Endothelial cell of umbilical vein (primary cell): ENCODE measurements around the gene RYR1. TPM values are rescaled to one million over a fixed set of nuclear protein-coding genes. Genes with fewer than 3 reads are reported as not detected.

Experiments used
- BruUV-seq: library from RNA; stranded (reverse); fragments of 400-500 nt; replicated peaks from 2 replicates; lab custom pipeline; 2021; lab: Mats Ljungman, UMichigan
- CTCF ChIA-PET: fragments of 300-600, 350-600 bp; sonication (Branson Sonifier 250); formaldehyde crosslinking; loops from one replicate; lab custom pipeline; 2021; ENCODE audit warnings: antibody characterized with exemption, inconsistent platforms; lab: Charles Lee
- POLR2A ChIA-PET: fragments of 300-600, 350-600 bp; sonication (Branson Sonifier 250); formaldehyde crosslinking; loops from one replicate; lab custom pipeline; 2021; ENCODE audit warnings: antibody characterized with exemption, inconsistent platforms; lab: Charles Lee
- DNase-seq: peaks from one replicate; pipeline ENCODE4 v3.0.0-alpha.2; 2011; ENCODE audit warnings: low read depth, low spot score
- FAIRE-seq: peaks from 2 replicates; lab custom pipeline; 2011; peaks lifted over from hg19 to GRCh38; lab: Jason Lieb, UNC
- H2AFZ ChIP-seq: 2 replicates; pipeline ENCODE4 v1.6.0; 2012; ENCODE audit warnings: low read depth, low read length, control low read depth, inconsistent platforms
- H3K27ac ChIP-seq: 2 replicates; pipeline ENCODE4 v1.5.1; 2011; ENCODE audit warnings: low read depth, mild to moderate bottlenecking, control low read depth, low read length, moderate library complexity; ENCODE audit not compliant: insufficient read depth
- H3K27me3 ChIP-seq, 2 experiments: 2 replicates each; pipeline versions ENCODE4 v1.6.0 to v1.6.1; 2011; ENCODE audit warnings: low read length in 2 of 2, mixed read lengths in 1 of 2; ENCODE audit not compliant: control insufficient read depth in 2 of 2, insufficient read depth in 2 of 2
- H3K36me3 ChIP-seq, 2 experiments: 2 replicates in 1 of 2; 3 replicates in 1 of 2; pipeline ENCODE4 v1.5.1; 2011; ENCODE audit warnings: low read length in 2 of 2, mild to moderate bottlenecking in 1 of 2, moderate library complexity in 1 of 2; ENCODE audit not compliant: control insufficient read depth in 2 of 2, insufficient read depth in 2 of 2; ENCODE audit errors: extremely low read depth in 1 of 2
- H3K4me1 ChIP-seq: 3 replicates; pipeline ENCODE4 v1.5.1; 2011; ENCODE audit warnings: mild to moderate bottlenecking, low read length; ENCODE audit not compliant: control insufficient read depth, insufficient read depth; ENCODE audit errors: extremely low read depth
- H3K4me2 ChIP-seq: 2 replicates; pipeline ENCODE4 v1.6.1; 2011; ENCODE audit warnings: low read length, control low read depth, mixed read lengths; ENCODE audit not compliant: insufficient read depth
- H3K4me3 ChIP-seq, 3 experiments: fragments of 200-600 bp in 1 of 3; sonication (generic), shearing (Covaris generic) in 1 of 3; replicated peaks in 1 of 3; 2 replicates each; pipeline ENCODE4 v1.5.1; 2011 to 2016; ENCODE audit warnings: control low read depth in 3 of 3, low read length in 3 of 3, mild to moderate bottlenecking in 2 of 3, inconsistent platforms in 1 of 3, low read depth in 1 of 3, moderate library complexity in 1 of 3; ENCODE audit not compliant: insufficient read depth in 1 of 3
- H3K79me2 ChIP-seq: 2 replicates; pipeline ENCODE4 v1.6.0; 2012; ENCODE audit warnings: low read length, inconsistent platforms; ENCODE audit not compliant: control insufficient read depth, insufficient read depth
- H3K9ac ChIP-seq: replicated peaks from 2 replicates; pipeline ENCODE3; 2011; ENCODE audit warnings: low read length, control low read depth; ENCODE audit not compliant: insufficient read depth; ENCODE audit errors: extremely low read depth
- H3K9me1 ChIP-seq: replicated peaks from 3 replicates; pipeline ENCODE4 v1.6.0; 2011; ENCODE audit warnings: mild to moderate bottlenecking, low read length; ENCODE audit not compliant: control insufficient read depth, insufficient read depth; ENCODE audit errors: extremely low read depth
- H3K9me3 ChIP-seq: replicated peaks from 2 replicates; pipeline ENCODE4 v1.5.1; 2012; ENCODE audit warnings: low read length, inconsistent platforms; ENCODE audit not compliant: control insufficient read depth, insufficient read depth
- H4K20me1 ChIP-seq: replicated peaks from 2 replicates; pipeline ENCODE3; 2011; ENCODE audit warnings: mild to moderate bottlenecking, low read length; ENCODE audit not compliant: control insufficient read depth, insufficient read depth; ENCODE audit errors: extremely low read depth
- CTCF ChIP-seq, 2 donors: IDR thresholded peaks; 1 replicate in 1 of 2; 2 replicates in 1 of 2; pipeline ENCODE4 v1.5.1; 2011; ENCODE audit warnings: low read length in 2 of 2, mild to moderate bottlenecking in 2 of 2, moderate library complexity in 2 of 2, control low read depth in 1 of 2, inconsistent platforms in 1 of 2, low read depth in 1 of 2; ENCODE audit not compliant: insufficient read depth in 1 of 2; ENCODE audit errors: extremely low read depth in 1 of 2
- GATA2 ChIP-seq: IDR thresholded peaks from 2 replicates; pipeline ENCODE4 v1.7.0; 2011; ENCODE audit warnings: low read depth, mild to moderate bottlenecking, moderate library complexity, mixed read lengths, low read length; ENCODE audit not compliant: insufficient read length, insufficient read depth
- JUN ChIP-seq: IDR thresholded peaks from 2 replicates; pipeline ENCODE4 v1.6.1; 2011; ENCODE audit warnings: borderline replicate concordance, low read depth; ENCODE audit not compliant: insufficient read length, insufficient read depth
- MYC ChIP-seq: IDR thresholded peaks from one replicate; pipeline ENCODE4 v1.6.1; 2011; ENCODE audit warnings: mild to moderate bottlenecking, low read depth, low read length
- POLR2AphosphoS5 ChIP-seq: IDR thresholded peaks from 2 replicates; pipeline ENCODE4 v1.6.1; 2012; ENCODE audit warnings: low read depth, mild to moderate bottlenecking, control low read depth, low read length, moderate library complexity; ENCODE audit not compliant: insufficient read depth
- dilution Hi-C: fragments of 300-500 bp; cut with MboI; formaldehyde crosslinking; loops from one replicate; pipeline ENCODE4 v1.15.0; 2019; ENCODE audit warnings: low sequenced_read_pairs; ENCODE audit not compliant: extremely low pct_ligation_motif_present
- intact Hi-C: fragments of 100-400 bp; cut with micrococcal nuclease; formaldehyde crosslinking; loops from one replicate; pipeline ENCODE4 v1.10.0; 2022
- polyA plus RNA-seq, 4 experiments: library from polyadenylated mRNA; depleted of rRNA in 3 of 4; stranded (reverse) in 3 of 4; unstranded in 1 of 4; fragments of >200 nt; gene quantifications; 2 replicates each; pipeline versions ENCODE4 v1.2.1 to v1.2.3, GENCODE V29; 2011 to 2012; ENCODE audit warnings: missing spikeins in 1 of 4
- total RNA-seq: library from RNA; stranded (reverse); gene quantifications from 2 replicates; pipeline ENCODE4 v1.2.3, GENCODE V29; 2021
- TF ChIP-seq, protein P1 (sequence below): IDR thresholded peaks from 2 replicates; pipeline ENCODE4 v1.6.1; 2011; ENCODE audit not compliant: insufficient read depth, insufficient read length

RYR1 gene
- total and polyA plus RNA-seq, 2 donors (not counting 3 experiments of a cell fraction or from before 2014, with no cell fraction given) = under 0.01 to 0.02 TPM

GRCh38 chr19:38400361-38400760 is 33.1 kb upstream of the RYR1 start:
- dilution Hi-C loops = no loop called here
- CTCF ChIA-PET = no interaction called here
- intact Hi-C loops = loop anchor here (5.0 to 10.0 kb wide), 2 partner anchors 158 to 304 kb away; no protein-coding TSS in a partner anchor
- no peaks in the 10 kb centered on the region for H3K27me3 ChIP-seq
- H4K20me1 ChIP-seq = no peaks in the 10 kb centered on the region
- DNase-seq (no peak), FAIRE-seq (no peak)
- H3K9ac ChIP-seq = no peak overlapping the region
- H3K27ac ChIP-seq = no peak overlapping the region
- no peak overlapping the region for H3K4me3 ChIP-seq
- H2AFZ ChIP-seq = no peak overlapping the region
- no peaks in the 10 kb centered on the region for H3K9me3 ChIP-seq
- H3K36me3 ChIP-seq = no peaks in the 10 kb centered on the region
- POLR2A ChIA-PET = no interaction called here
- H3K79me2 ChIP-seq = no peaks in the 10 kb centered on the region
- BruUV-seq = no TSS peak
- no peaks in the 10 kb centered on the region for H3K9me1 ChIP-seq
- TF ChIP-seq, protein P1, sequence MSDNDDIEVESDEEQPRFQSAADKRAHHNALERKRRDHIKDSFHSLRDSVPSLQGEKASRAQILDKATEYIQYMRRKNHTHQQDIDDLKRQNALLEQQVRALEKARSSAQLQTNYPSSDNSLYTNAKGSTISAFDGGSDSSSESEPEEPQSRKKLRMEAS = no peak
- TF ChIP-seq GATA2 = no peak
- no peak overlapping the region for H3K4me2 ChIP-seq
- H3K4me1 ChIP-seq = peaks cover 2% of the 10 kb centered on the region

- Histone ChIP-seq H3K9me1 (no peaks in the 10 kb centered on the region), H3K27me3 (no peaks in the 10 kb centered on the region), H3K36me3 (no peaks in the 10 kb centered on the region), H3K9ac (no peak overlapping the region), H3K9me3 (no peaks in the 10 kb centered on the region), H3K4me3 (no peak overlapping the region), H3K27ac (no peak overlapping the region), H4K20me1 (no peaks in the 10 kb centered on the region), H3K4me1 (peaks cover 2% of the 10 kb centered on the region), H3K79me2 (no peaks in the 10 kb centered on the region), H3K4me2 (no peak overlapping the region), H2AFZ (no peak overlapping the region)
- TF ChIP-seq CTCF (IDR thresholded peaks at IDR 0.05; ENCODE audit: extremely low read depth in 1 of 2, insufficient read depth in 1 of 2, low read depth in 1 of 2, low read length in 2 of 2) (no peak), POLR2AphosphoS5 (no peak), GATA2 (peak; percentile 14), MYC (no peak), JUN (no peak)
- TF ChIP-seq, protein P1 = no peak
- FAIRE-seq = no peak
- no TSS peak for BruUV-seq
- POLR2A ChIA-PET = no interaction called here
- CTCF ChIA-PET = no interaction called here
- dilution Hi-C loops = no loop called here
- DNase-seq = peak; percentile 45
- intact Hi-C loops = loop anchor here (5.0 to 10.0 kb wide), 2 partner anchors 159 to 304 kb away; no protein-coding TSS in a partner anchor
Observed at GRCh38 chr19:38401148-38401547, 32.3 kb upstream of the RYR1 start.
